Activated naive CD4-positive, alpha-beta T cell treated with Interleukin-2 at 50 U/mL for 16 hours (primary cell): ENCODE data around the gene PRDM15.

Source experiments
- DNase-seq: peaks from one replicate; pipeline ENCODE4 v3.0.0-alpha.2; 2020

The PRDM15 gene

GRCh38 chr21:41821081-41821755, 57.9 kb downstream of the PRDM15 start:
- DNase-seq = no peak

- no peak for DNase-seq
Measured at GRCh38 chr21:41820384-41821080, 58.6 kb downstream of the PRDM15 start.

GRCh38 chr21:41819856-41820281, 59.3 kb downstream of the PRDM15 start:
- DNase-seq = no peak

- DNase-seq = no peak
Measured at GRCh38 chr21:41819236-41819855, 59.8 kb downstream of the PRDM15 start.

- DNase-seq = no peak
Measured at GRCh38 chr21:41817877-41818855, 61.0 kb downstream of the PRDM15 start.

- DNase-seq = peak; percentile 18
Measured at GRCh38 chr21:41817228-41817627, 61.9 kb downstream of the PRDM15 start.

GRCh38 chr21:41816583-41817165, 62.5 kb downstream of the PRDM15 start:
- DNase-seq = peak; percentile 59

GRCh38 chr21:41815652-41816582, 63.2 kb downstream of the PRDM15 start:
- no peak for DNase-seq

- no peak for DNase-seq
Measured at GRCh38 chr21:41813226-41813625, 65.9 kb downstream of the PRDM15 start.

GRCh38 chr21:41812679-41813078, 66.5 kb downstream of the PRDM15 start:
- no peak for DNase-seq

- no peak for DNase-seq
Measured at GRCh38 chr21:41810597-41810932, 68.6 kb downstream of the PRDM15 start.

- no peak for DNase-seq
Measured at GRCh38 chr21:41809891-41810596, 69.1 kb downstream of the PRDM15 start.

GRCh38 chr21:41808846-41809245, 70.3 kb downstream of the PRDM15 start:
- DNase-seq = no peak

- DNase-seq = no peak
Measured at GRCh38 chr21:41808094-41808493, 71.0 kb downstream of the PRDM15 start.

- no peak for DNase-seq
Measured at GRCh38 chr21:41806773-41807172, 72.4 kb downstream of the PRDM15 start.

- no peak for DNase-seq
Measured at GRCh38 chr21:41805643-41806042, 73.5 kb downstream of the PRDM15 start.

GRCh38 chr21:41805038-41805437, 74.1 kb downstream of the PRDM15 start:
- DNase-seq = no peak

GRCh38 chr21:41804381-41804780, 74.8 kb downstream of the PRDM15 start:
- DNase-seq = no peak

- no peak for DNase-seq
Measured at GRCh38 chr21:41803316-41803715, 75.8 kb downstream of the PRDM15 start.

GRCh38 chr21:41802684-41803083, 76.5 kb downstream of the PRDM15 start:
- no peak for DNase-seq

- DNase-seq = no peak
Measured at GRCh38 chr21:41802198-41802584, 77.0 kb downstream of the PRDM15 start.
